GM23338 (cell line): ENCODE data around the gene KAZN. TPM values are rescaled to one million over a fixed set of nuclear protein-coding genes. Genes with fewer than 3 reads are reported as not detected.

Source experiments
- ATAC-seq: fragments of 200-7000 bp; cut with Tn5 transposase; 3 replicates; pipeline ENCODE4 v1.9.1; 2020
- DNase-seq: peaks from one replicate; pipeline ENCODE4 v3.0.0-alpha.2; 2015; ENCODE audit warnings: low spot score
- H2AFZ ChIP-seq: fragments of 200-600 bp; sonication (generic); 2 replicates; pipeline ENCODE4 v1.8.0; 2016; ENCODE audit warnings: antibody characterized with exemption, mild to moderate bottlenecking, moderate library complexity
- H3F3A ChIP-seq: fragments of 200-600 bp; sonication (generic); replicated peaks from 2 replicates; pipeline ENCODE4 v1.8.0; 2017; ENCODE audit warnings: antibody characterized with exemption, mixed run types, low read depth
- H3K27ac ChIP-seq: fragments of 200-600 bp; sonication (generic); 2 replicates; pipeline ENCODE4 v1.6.1; 2016; ENCODE audit warnings: low read depth
- H3K27me3 ChIP-seq: fragments of 200-600 bp; sonication (generic); 2 replicates; pipeline ENCODE4 v1.8.0; 2016; ENCODE audit warnings: mild to moderate bottlenecking, mixed run types, moderate library complexity; ENCODE audit not compliant: insufficient read depth
- H3K36me3 ChIP-seq: fragments of 200-600 bp; sonication (generic); 2 replicates; pipeline ENCODE4 v1.8.0; 2016; ENCODE audit warnings: mild to moderate bottlenecking; ENCODE audit not compliant: insufficient read depth
- H3K4me1 ChIP-seq: fragments of 200-600 bp; sonication (generic); 2 replicates; pipeline ENCODE4 v1.8.0; 2016; ENCODE audit warnings: mild to moderate bottlenecking, moderate library complexity; ENCODE audit not compliant: insufficient read depth
- H3K4me2 ChIP-seq: fragments of 200-600 bp; sonication (generic); 2 replicates; pipeline ENCODE4 v1.7.1; 2017; ENCODE audit warnings: mixed run types
- H3K4me3 ChIP-seq: fragments of 200-600 bp; sonication (generic); 2 replicates; pipeline ENCODE4 v1.6.1; 2016; ENCODE audit warnings: mixed run types
- H3K79me2 ChIP-seq: fragments of 200-600 bp; sonication (generic); replicated peaks from 2 replicates; pipeline ENCODE4 v1.8.0; 2017; ENCODE audit warnings: mild to moderate bottlenecking; ENCODE audit not compliant: insufficient read depth
- H3K9me2 ChIP-seq: fragments of 200-600 bp; sonication (generic); 2 replicates; pipeline ENCODE4 v1.8.0; 2017; ENCODE audit not compliant: insufficient read depth
- H4K20me1 ChIP-seq: fragments of 200-600 bp; sonication (generic); replicated peaks from 2 replicates; pipeline ENCODE4 v1.8.0; 2017; ENCODE audit warnings: mild to moderate bottlenecking; ENCODE audit not compliant: insufficient read depth
- H3K27ac Mint-ChIP-seq: 2 replicates; pipeline ENCODE4 v1.8.0; 2020; ENCODE audit warnings: inconsistent platforms, mild to moderate bottlenecking, moderate library complexity, mixed read lengths
- H3K27me3 Mint-ChIP-seq: 3 replicates; pipeline ENCODE4 v1.8.0; 2022; ENCODE audit warnings: low read depth, mild to moderate bottlenecking, moderate library complexity, mixed read lengths, inconsistent platforms; ENCODE audit not compliant: insufficient read depth, poor library complexity
- H3K36me3 Mint-ChIP-seq: 3 replicates; pipeline ENCODE4 v1.8.0; 2021; ENCODE audit warnings: low read depth, mild to moderate bottlenecking, inconsistent platforms, moderate library complexity, mixed read lengths
- H3K4me1 Mint-ChIP-seq: 3 replicates; pipeline ENCODE4 v1.8.0; 2020; ENCODE audit warnings: mild to moderate bottlenecking, inconsistent platforms, mixed read lengths
- H3K4me3 Mint-ChIP-seq: 3 replicates; pipeline ENCODE4 v1.8.0; 2021; ENCODE audit warnings: moderate library complexity, mild to moderate bottlenecking, inconsistent platforms, mixed read lengths
- H3K9me3 Mint-ChIP-seq: 3 replicates; pipeline ENCODE4 v1.8.0; 2020; ENCODE audit warnings: moderate library complexity, mild to moderate bottlenecking, inconsistent platforms, mixed read lengths
- CREB1 ChIP-seq: fragments of 250-450 bp; sonication (Bioruptor Pico); IDR thresholded peaks from 2 replicates; pipeline ENCODE4 v1.5.0; 2020; ENCODE audit warnings: low read depth, mild to moderate bottlenecking, moderate library complexity
- ETS1 ChIP-seq: IDR thresholded peaks from 2 replicates; pipeline ENCODE4 v1.6.1; 2016; ENCODE audit warnings: antibody characterized with exemption
- EZH2 ChIP-seq: fragments of 200-600 bp; sonication (generic); IDR thresholded peaks from one replicate; pipeline ENCODE4 v1.8.0; 2017; ENCODE audit warnings: antibody characterized with exemption, mild to moderate bottlenecking, low read depth; ENCODE audit not compliant: unreplicated experiment
- EZH2phosphoT487 ChIP-seq: fragments of 200-600 bp; sonication (generic); IDR thresholded peaks from one replicate; pipeline ENCODE4 v1.8.1; 2018; ENCODE audit warnings: antibody characterized with exemption; ENCODE audit not compliant: unreplicated experiment
- JUNB ChIP-seq: IDR thresholded peaks from one replicate; pipeline ENCODE4 v1.6.1; 2016; ENCODE audit warnings: antibody characterized with exemption; ENCODE audit not compliant: unreplicated experiment
- NANOG ChIP-seq: IDR thresholded peaks from 2 replicates; pipeline ENCODE4 v1.6.1; 2016; ENCODE audit warnings: antibody characterized with exemption, borderline replicate concordance
- POLR2AphosphoS5 ChIP-seq: IDR thresholded peaks from 2 replicates; pipeline ENCODE4 v1.6.1; 2016; ENCODE audit warnings: antibody characterized with exemption, low read depth
- STAT1 ChIP-seq: IDR thresholded peaks from one replicate; pipeline ENCODE4 v1.6.1; 2016; ENCODE audit warnings: antibody characterized with exemption; ENCODE audit not compliant: unreplicated experiment
- ZNF114 ChIP-seq: fragments of 250-450 bp; sonication (Bioruptor Pico); IDR thresholded peaks from 2 replicates; pipeline ENCODE4 v1.5.0; 2020; ENCODE audit warnings: mild to moderate bottlenecking, moderate library complexity
- ZNF331 ChIP-seq: fragments of 250-450 bp; sonication (Bioruptor Pico); IDR thresholded peaks from 2 replicates; pipeline ENCODE4 v1.5.0; 2020; ENCODE audit warnings: low read depth, mild to moderate bottlenecking, moderate library complexity
- ZNF462 ChIP-seq: fragments of 250-450 bp; sonication (Bioruptor Pico); IDR thresholded peaks from 2 replicates; pipeline ENCODE4 v1.5.0; 2020; ENCODE audit warnings: mild to moderate bottlenecking, moderate library complexity
- polyA plus RNA-seq: library from polyadenylated mRNA; unstranded; fragments of >200 nt; fragmentation: Nextera tagmentation; extraction: Ambion mirVana; gene quantifications from 2 replicates; pipeline ENCODE4 v1.2.1, GENCODE V29; 2016
- total RNA-seq: library from RNA; depleted of rRNA; stranded (reverse); fragments of >200 nt; shearing (Covaris generic); gene quantifications from 2 replicates; pipeline ENCODE4 v1.2.3, GENCODE V29; 2014
- TF ChIP-seq, protein P1 (sequence below): IDR thresholded peaks from one replicate; pipeline ENCODE4 v1.6.1; 2018; ENCODE audit warnings: antibody characterized with exemption; ENCODE audit not compliant: unreplicated experiment
- TF ChIP-seq, protein P2 (sequence below), 2 experiments: fragments of 200-600 bp in 1 of 2; sonication (generic) in 1 of 2; conservative IDR thresholded peaks; 2 replicates each; pipeline versions ENCODE4 v1.5.1 to v1.6.1; 2016 to 2017; ENCODE audit warnings: antibody characterized with exemption in 2 of 2, low read depth in 2 of 2, mild to moderate bottlenecking in 2 of 2, moderate library complexity in 1 of 2

The KAZN gene
- total and polyA plus RNA-seq, 2 experiments from 2014 or later = 9.9 to 15.0 TPM

DNA sequence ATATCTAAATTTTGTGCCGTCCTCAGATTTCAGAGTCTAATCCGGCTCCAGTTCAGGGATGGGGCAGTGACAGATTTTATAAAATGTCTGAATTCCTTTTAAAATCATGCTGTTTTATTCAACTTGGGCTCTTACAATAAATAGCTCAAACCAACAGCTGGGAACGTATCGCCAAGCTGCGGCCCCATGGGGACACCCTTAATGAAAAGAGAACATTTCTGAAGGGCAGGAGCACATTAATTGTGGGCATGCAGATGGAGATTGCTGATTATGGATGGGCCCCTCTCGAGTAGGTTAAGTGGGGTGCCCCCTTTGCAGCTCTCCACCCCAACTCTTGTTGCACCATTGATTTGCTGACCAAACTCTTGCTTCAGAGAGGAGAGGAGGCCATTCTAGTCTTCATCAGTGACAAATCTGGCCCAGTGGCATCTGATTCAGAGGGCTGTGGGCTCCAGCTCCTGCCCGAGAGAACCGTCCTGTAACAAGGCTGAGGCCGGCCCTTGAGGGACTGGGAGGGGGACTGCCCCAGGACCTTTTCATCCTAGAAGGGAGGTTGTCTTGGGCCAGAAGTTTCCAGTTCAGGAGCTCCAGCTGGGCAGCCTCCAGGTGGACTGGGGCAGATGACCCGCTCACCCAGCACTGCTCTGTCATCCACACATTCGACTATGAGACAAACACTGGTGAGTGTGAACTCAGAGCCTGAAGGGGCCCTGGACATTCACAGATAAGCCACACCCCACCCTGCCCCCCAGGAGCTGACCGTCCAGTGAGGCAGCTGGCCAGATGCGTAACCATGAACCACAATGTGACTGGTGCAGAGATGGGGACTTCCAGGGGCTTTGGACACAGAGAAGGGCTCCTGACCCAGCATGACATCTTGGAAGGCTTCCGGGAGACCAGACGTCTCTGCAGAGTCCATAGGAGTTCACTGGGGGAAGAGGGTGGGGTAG, 500.0 kb downstream of the KAZN start:
- H4K20me1 ChIP-seq = no peaks in the 10 kb centered on the region
- Mint-ChIP-seq H3K4me3 (no peak overlapping the region), H3K27ac (no peak overlapping the region), H3K27me3 (peaks cover 21% of the 10 kb centered on the region), H3K9me3 (no peaks in the 10 kb centered on the region), H3K36me3 (no peaks in the 10 kb centered on the region; the same call in 2 of the 3 replicates), H3K4me1 (peaks cover 35% of the 10 kb centered on the region)
- H3F3A ChIP-seq = no peaks in the 10 kb centered on the region
- peaks cover 11% of the 10 kb centered on the region; the same call in 1 of the 2 replicates for H3K4me1 ChIP-seq
- no peak overlapping the region for H3K4me3 ChIP-seq
- DNase-seq = no peak
- no peak overlapping the region for H2AFZ ChIP-seq
- peaks cover 10% of the 10 kb centered on the region; the same call in 1 of the 2 replicates for H3K27me3 ChIP-seq
- no peak for TF ChIP-seq STAT1
- TF ChIP-seq CREB1 = no peak
- TF ChIP-seq ZNF331 (CRISPR knock-in tag) = no peak
- no peak for TF ChIP-seq ZNF114
- TF ChIP-seq EZH2phosphoT487 = no peak
- TF ChIP-seq POLR2AphosphoS5 = no peak
- no peak for TF ChIP-seq EZH2
- TF ChIP-seq ZNF462 = no peak
- no peak for TF ChIP-seq NANOG
- TF ChIP-seq, protein P1, sequence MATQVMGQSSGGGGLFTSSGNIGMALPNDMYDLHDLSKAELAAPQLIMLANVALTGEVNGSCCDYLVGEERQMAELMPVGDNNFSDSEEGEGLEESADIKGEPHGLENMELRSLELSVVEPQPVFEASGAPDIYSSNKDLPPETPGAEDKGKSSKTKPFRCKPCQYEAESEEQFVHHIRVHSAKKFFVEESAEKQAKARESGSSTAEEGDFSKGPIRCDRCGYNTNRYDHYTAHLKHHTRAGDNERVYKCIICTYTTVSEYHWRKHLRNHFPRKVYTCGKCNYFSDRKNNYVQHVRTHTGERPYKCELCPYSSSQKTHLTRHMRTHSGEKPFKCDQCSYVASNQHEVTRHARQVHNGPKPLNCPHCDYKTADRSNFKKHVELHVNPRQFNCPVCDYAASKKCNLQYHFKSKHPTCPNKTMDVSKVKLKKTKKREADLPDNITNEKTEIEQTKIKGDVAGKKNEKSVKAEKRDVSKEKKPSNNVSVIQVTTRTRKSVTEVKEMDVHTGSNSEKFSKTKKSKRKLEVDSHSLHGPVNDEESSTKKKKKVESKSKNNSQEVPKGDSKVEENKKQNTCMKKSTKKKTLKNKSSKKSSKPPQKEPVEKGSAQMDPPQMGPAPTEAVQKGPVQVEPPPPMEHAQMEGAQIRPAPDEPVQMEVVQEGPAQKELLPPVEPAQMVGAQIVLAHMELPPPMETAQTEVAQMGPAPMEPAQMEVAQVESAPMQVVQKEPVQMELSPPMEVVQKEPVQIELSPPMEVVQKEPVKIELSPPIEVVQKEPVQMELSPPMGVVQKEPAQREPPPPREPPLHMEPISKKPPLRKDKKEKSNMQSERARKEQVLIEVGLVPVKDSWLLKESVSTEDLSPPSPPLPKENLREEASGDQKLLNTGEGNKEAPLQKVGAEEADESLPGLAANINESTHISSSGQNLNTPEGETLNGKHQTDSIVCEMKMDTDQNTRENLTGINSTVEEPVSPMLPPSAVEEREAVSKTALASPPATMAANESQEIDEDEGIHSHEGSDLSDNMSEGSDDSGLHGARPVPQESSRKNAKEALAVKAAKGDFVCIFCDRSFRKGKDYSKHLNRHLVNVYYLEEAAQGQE = no peak
- no peak for TF ChIP-seq ETS1
- TF ChIP-seq, protein P2, sequence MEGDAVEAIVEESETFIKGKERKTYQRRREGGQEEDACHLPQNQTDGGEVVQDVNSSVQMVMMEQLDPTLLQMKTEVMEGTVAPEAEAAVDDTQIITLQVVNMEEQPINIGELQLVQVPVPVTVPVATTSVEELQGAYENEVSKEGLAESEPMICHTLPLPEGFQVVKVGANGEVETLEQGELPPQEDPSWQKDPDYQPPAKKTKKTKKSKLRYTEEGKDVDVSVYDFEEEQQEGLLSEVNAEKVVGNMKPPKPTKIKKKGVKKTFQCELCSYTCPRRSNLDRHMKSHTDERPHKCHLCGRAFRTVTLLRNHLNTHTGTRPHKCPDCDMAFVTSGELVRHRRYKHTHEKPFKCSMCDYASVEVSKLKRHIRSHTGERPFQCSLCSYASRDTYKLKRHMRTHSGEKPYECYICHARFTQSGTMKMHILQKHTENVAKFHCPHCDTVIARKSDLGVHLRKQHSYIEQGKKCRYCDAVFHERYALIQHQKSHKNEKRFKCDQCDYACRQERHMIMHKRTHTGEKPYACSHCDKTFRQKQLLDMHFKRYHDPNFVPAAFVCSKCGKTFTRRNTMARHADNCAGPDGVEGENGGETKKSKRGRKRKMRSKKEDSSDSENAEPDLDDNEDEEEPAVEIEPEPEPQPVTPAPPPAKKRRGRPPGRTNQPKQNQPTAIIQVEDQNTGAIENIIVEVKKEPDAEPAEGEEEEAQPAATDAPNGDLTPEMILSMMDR (conservative IDR thresholded peaks at IDR 0.05; ENCODE audit: low read depth in 2 of 2) = no peak
- no peak for TF ChIP-seq JUNB
- no peak for ATAC-seq
- no peak overlapping the region for H3K27ac ChIP-seq
- no peaks in the 10 kb centered on the region for H3K79me2 ChIP-seq
- H3K36me3 ChIP-seq = no peaks in the 10 kb centered on the region
- no peak overlapping the region for H3K4me2 ChIP-seq
- no peaks in the 10 kb centered on the region for H3K9me2 ChIP-seq
